HepG2 (cell line): ENCODE data around the gene PRSS27. TPM values are rescaled to one million over a fixed set of nuclear protein-coding genes. Genes with fewer than 3 reads are reported as not detected.

Experiments used
- ATAC-seq: fragments of 200-7000 bp; cut with Tn5 transposase; 3 replicates; pipeline ENCODE4 v1.9.1; 2020; ENCODE audit warnings: mild to moderate bottlenecking, moderate library complexity
- BruUV-seq: library from RNA; stranded (reverse); fragments of 400-500 nt; replicated peaks from 2 replicates; lab custom pipeline; 2021; lab: Mats Ljungman, UMichigan
- CTCF ChIA-PET: fragments of 300-600 bp; formaldehyde crosslinking; extraction: SDS; loops from one replicate; lab custom pipeline; 2021; ENCODE audit warnings: low total read pairs, inconsistent platforms, low intra/inter-chr PET ratio; lab: Yijun Ruan, JAX
- POLR2A ChIA-PET: fragments of 350-600 bp; sonication (Branson Sonifier 250); formaldehyde crosslinking; loops from one replicate; lab custom pipeline; 2020; ENCODE audit warnings: antibody characterized with exemption, inconsistent platforms; lab: Yijun Ruan, JAX
- DNase-seq: peaks from one replicate; pipeline ENCODE4 v3.0.0-alpha.2; 2015; ENCODE audit warnings: low spot score
- FAIRE-seq: peaks from 3 replicates; lab custom pipeline; 2011; peaks lifted over from hg19 to GRCh38; lab: Jason Lieb, UNC
- H2AFZ ChIP-seq: one replicate; pipeline ENCODE4 v1.6.1; 2011; ENCODE audit warnings: low read length, inconsistent platforms
- H3K27ac ChIP-seq: fragments of 300-600 bp; 3 replicates; pipeline ENCODE4 v1.8.0; 2011; ENCODE audit warnings: mixed run types, mild to moderate bottlenecking, mixed read lengths, low read length, inconsistent platforms; ENCODE audit not compliant: insufficient read depth; ENCODE audit errors: extremely low read length
- H3K27me3 ChIP-seq, 2 experiments: fragments of 200-600 bp in 1 of 2; 2 replicates in 1 of 2; 3 replicates in 1 of 2; pipeline versions ENCODE4 v1.6.0 to v1.8.0; 2011; ENCODE audit warnings: low read length in 2 of 2, mild to moderate bottlenecking in 2 of 2, moderate library complexity in 2 of 2, inconsistent platforms in 1 of 2; ENCODE audit not compliant: insufficient read depth in 2 of 2, control insufficient read depth in 1 of 2
- H3K36me3 ChIP-seq, 2 experiments: fragments of 200-600 bp in 1 of 2; replicated peaks in 1 of 2; 2 replicates in 1 of 2; 3 replicates in 1 of 2; pipeline versions ENCODE4 v1.5.1 to v1.8.0; 2011; ENCODE audit warnings: low read length in 2 of 2, inconsistent platforms in 1 of 2; ENCODE audit not compliant: insufficient read depth in 2 of 2, control insufficient read depth in 1 of 2
- H3K4me1 ChIP-seq: 2 replicates; pipeline ENCODE4 v1.5.1; 2012; ENCODE audit warnings: low read length, inconsistent platforms; ENCODE audit not compliant: insufficient read depth
- H3K4me2 ChIP-seq: 2 replicates; pipeline ENCODE4 v1.6.0; 2011; ENCODE audit warnings: low read depth, low read length, inconsistent platforms
- H3K4me3 ChIP-seq, 3 experiments: fragments of 200-600 bp in 1 of 3; sonication (generic), shearing (Covaris generic) in 1 of 3; replicated peaks in 1 of 3; 2 replicates each; pipeline ENCODE4 v1.5.1; 2011 to 2016; ENCODE audit warnings: low read length in 3 of 3, inconsistent platforms in 2 of 3, low read depth in 2 of 3, mild to moderate bottlenecking in 2 of 3, control low read depth in 1 of 3, mixed read lengths in 1 of 3; ENCODE audit not compliant: insufficient read depth in 1 of 3
- H3K79me2 ChIP-seq: one replicate; pipeline ENCODE4 v1.6.1; 2011; ENCODE audit warnings: low read length, inconsistent platforms; ENCODE audit not compliant: insufficient read depth
- H3K9ac ChIP-seq: 2 replicates; pipeline ENCODE4 v1.6.0; 2011; ENCODE audit warnings: mild to moderate bottlenecking, low read depth, low read length, inconsistent platforms; ENCODE audit not compliant: insufficient read depth
- H3K9me3 ChIP-seq: 2 replicates; pipeline ENCODE4 v1.5.1; 2012; ENCODE audit warnings: mild to moderate bottlenecking, low read length
- H4K20me1 ChIP-seq: 2 replicates; pipeline ENCODE4 v1.6.0; 2011; ENCODE audit warnings: inconsistent platforms, mild to moderate bottlenecking, low read length, moderate library complexity; ENCODE audit not compliant: insufficient read depth
- AHR ChIP-seq: IDR thresholded peaks from 2 replicates; pipeline ENCODE4 v1.6.1; 2018; ENCODE audit warnings: missing genetic modification reagents, missing compliant biosample characterization
- MYPOP ChIP-seq: sonication (generic); formaldehyde crosslinking; IDR thresholded peaks from 2 replicates; pipeline ENCODE4 v1.8.1; 2023; ENCODE audit warnings: mild to moderate bottlenecking, moderate library complexity, missing genetic modification reagents
- SCMH1 ChIP-seq: sonication (generic); formaldehyde crosslinking; IDR thresholded peaks from 2 replicates; pipeline ENCODE4 v1.9.0; 2021; ENCODE audit warnings: missing genetic modification reagents, mild to moderate bottlenecking, borderline replicate concordance
- TAF15 ChIP-seq: fragments of 200-400 bp; formaldehyde crosslinking; IDR thresholded peaks from one replicate; pipeline ENCODE4 v1.6.1; 2018; ENCODE audit warnings: mild to moderate bottlenecking, low read depth, low read length; ENCODE audit not compliant: poor library complexity, severe bottlenecking
- U2AF1 ChIP-seq: fragments of 200-400 bp; formaldehyde crosslinking; optimal IDR thresholded peaks from 2 replicates; pipeline ENCODE3; 2017; ENCODE audit warnings: mild to moderate bottlenecking, low read depth, low read length
- ZBTB33 ChIP-seq: sonication (generic); formaldehyde crosslinking; IDR thresholded peaks from 2 replicates; pipeline ENCODE4 v1.4.0; 2020; ENCODE audit warnings: missing genetic modification reagents
- ZNF17 ChIP-seq: sonication (generic); formaldehyde crosslinking; IDR thresholded peaks from 2 replicates; pipeline ENCODE4 v1.5.0; 2020; ENCODE audit warnings: mild to moderate bottlenecking, missing genetic modification reagents
- ZNF180 ChIP-seq: sonication (generic); formaldehyde crosslinking; IDR thresholded peaks from 2 replicates; pipeline ENCODE4 v1.4.0; 2020; ENCODE audit warnings: low read depth, missing genetic modification reagents, borderline replicate concordance
- ZNF343 ChIP-seq: sonication (generic); formaldehyde crosslinking; IDR thresholded peaks from 2 replicates; pipeline ENCODE4 v1.4.0; 2020; ENCODE audit warnings: mild to moderate bottlenecking, missing genetic modification reagents
- ZNF503 ChIP-seq: sonication (generic); formaldehyde crosslinking; IDR thresholded peaks from 2 replicates; pipeline ENCODE4 v1.4.0; 2020; ENCODE audit warnings: missing genetic modification reagents
- ZNF570 ChIP-seq: sonication (generic); formaldehyde crosslinking; IDR thresholded peaks from 2 replicates; pipeline ENCODE4 v1.4.0; 2020; ENCODE audit warnings: mild to moderate bottlenecking, missing genetic modification reagents, borderline replicate concordance
- WGBS: methylation state at CpG from one replicate; pipeline ENCODE4 v1.1.6; 2017; ENCODE audit warnings: low lambda C conversion rate; 5-methylcytosine and 5-hydroxymethylcytosine counted together
- in situ Hi-C: cut with HindIII; loops from 2 replicates; pipeline ENCODE4 v1.10.0; 2017; ENCODE audit warnings: low pct_unique_long_range_greater_than_20kb; ENCODE audit not compliant: extremely low pct_ligation_motif_present
- intact Hi-C: fragments of 100-400 bp; cut with micrococcal nuclease; formaldehyde crosslinking; loops from one replicate; pipeline ENCODE4 v1.10.0; 2022; ENCODE audit not compliant: unreplicated experiment
- polyA plus RNA-seq, 8 experiments: library from polyadenylated mRNA; depleted of rRNA in 3 of 8; stranded (reverse) in 7 of 8; unstranded in 1 of 8; fragments of >200 nt; fragmentation: Illumina TruSeq in 4 of 8; extraction: Trizol in 4 of 8; gene quantifications; 2 replicates each; pipeline versions ENCODE4 v1.2.1 to v1.2.3, GENCODE V29; 2011 to 2016; ENCODE audit warnings: low read depth in 4 of 8, missing spikeins in 1 of 8, mixed read lengths in 1 of 8; ENCODE audit not compliant: insufficient read depth in 1 of 8
- total RNA-seq, 5 experiments: library from RNA; depleted of rRNA; stranded (reverse); fragments of >200 nt; fragmentation: Illumina TruSeq; extraction: Trizol; gene quantifications; 2 replicates each; pipeline ENCODE4 v1.2.3, GENCODE V29; 2016; ENCODE audit warnings: low read depth in 1 of 5
- TF ChIP-seq, protein P1 (sequence below): sonication (generic); formaldehyde crosslinking; IDR thresholded peaks from 2 replicates; pipeline ENCODE4 v1.5.1; 2020; ENCODE audit warnings: missing genetic modification reagents, mild to moderate bottlenecking, borderline replicate concordance

Gene PRSS27
- total and polyA plus RNA-seq, 2 of the 13 experiments (the other 11 are each of a cell fraction or from before 2014, with no cell fraction given) = 0.20 to 0.73 TPM

GRCh38 chr16:2664574-2664982 is 55.4 kb downstream of the PRSS27 start:
- no TSS peak for BruUV-seq
- FAIRE-seq (no peak), ATAC-seq (no peak), DNase-seq (no peak)
- no peaks in the 10 kb centered on the region for H3K79me2 ChIP-seq
- ChIA-PET POLR2A (no interaction called here), CTCF (no interaction called here)
- intact Hi-C loops = no loop called here
- peaks cover 0 to 2% of the 10 kb centered on the region in 2 experiments; a peak in 1 of 5 replicates for H3K36me3 ChIP-seq
- H3K27me3 ChIP-seq = no peaks in the 10 kb centered on the region
- H3K9me3 ChIP-seq = no peaks in the 10 kb centered on the region
- no peak overlapping the region for H3K4me3 ChIP-seq
- H3K4me1 ChIP-seq = peaks cover 6% of the 10 kb centered on the region
- no peak overlapping the region for H3K4me2 ChIP-seq
- H3K9ac ChIP-seq = no peak overlapping the region
- H4K20me1 ChIP-seq = no peaks in the 10 kb centered on the region
- in situ Hi-C loops = no loop called here
- H3K27ac ChIP-seq = no peak overlapping the region
- WGBS = 88% methylated on average over 9 of the region's 9 CpGs
- TF ChIP-seq ZNF180 (CRISPR knock-in tag) (no peak), ZNF17 (CRISPR knock-in tag) (no peak), U2AF1 (no peak), ZBTB33 (no peak), AHR (no peak), ZNF343 (no peak), SCMH1 (CRISPR knock-in tag) (no peak), TAF15 (no peak), MYPOP (CRISPR knock-in tag) (no peak), ZNF570 (CRISPR knock-in tag) (no peak), ZNF503 (no peak)
- TF ChIP-seq, protein P1, sequence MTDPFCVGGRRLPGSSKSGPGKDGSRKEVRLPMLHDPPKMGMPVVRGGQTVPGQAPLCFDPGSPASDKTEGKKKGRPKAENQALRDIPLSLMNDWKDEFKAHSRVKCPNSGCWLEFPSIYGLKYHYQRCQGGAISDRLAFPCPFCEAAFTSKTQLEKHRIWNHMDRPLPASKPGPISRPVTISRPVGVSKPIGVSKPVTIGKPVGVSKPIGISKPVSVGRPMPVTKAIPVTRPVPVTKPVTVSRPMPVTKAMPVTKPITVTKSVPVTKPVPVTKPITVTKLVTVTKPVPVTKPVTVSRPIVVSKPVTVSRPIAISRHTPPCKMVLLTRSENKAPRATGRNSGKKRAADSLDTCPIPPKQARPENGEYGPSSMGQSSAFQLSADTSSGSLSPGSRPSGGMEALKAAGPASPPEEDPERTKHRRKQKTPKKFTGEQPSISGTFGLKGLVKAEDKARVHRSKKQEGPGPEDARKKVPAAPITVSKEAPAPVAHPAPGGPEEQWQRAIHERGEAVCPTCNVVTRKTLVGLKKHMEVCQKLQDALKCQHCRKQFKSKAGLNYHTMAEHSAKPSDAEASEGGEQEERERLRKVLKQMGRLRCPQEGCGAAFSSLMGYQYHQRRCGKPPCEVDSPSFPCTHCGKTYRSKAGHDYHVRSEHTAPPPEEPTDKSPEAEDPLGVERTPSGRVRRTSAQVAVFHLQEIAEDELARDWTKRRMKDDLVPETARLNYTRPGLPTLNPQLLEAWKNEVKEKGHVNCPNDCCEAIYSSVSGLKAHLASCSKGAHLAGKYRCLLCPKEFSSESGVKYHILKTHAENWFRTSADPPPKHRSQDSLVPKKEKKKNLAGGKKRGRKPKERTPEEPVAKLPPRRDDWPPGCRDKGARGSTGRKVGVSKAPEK (CRISPR knock-in tag) = no peak
- no peak overlapping the region for H2AFZ ChIP-seq
